ENCODE data around the gene SRP19. TPM values are rescaled to one million over a fixed set of nuclear protein-coding genes. Genes with fewer than 3 reads are reported as not detected.
"Not testable (repeated sequence)": the region's sequence is repeated elsewhere in the genome, so short reads cannot be mapped to it uniquely, and the experiment has no call there.

SRP19 gene
- total and polyA plus RNA-seq, 10 donors = 29.9 to 90.5 (median 53.7) TPM

- Histone ChIP-seq H3K36me3 (peaks cover 0 to 96% (median 39%) of the 10 kb centered on the region in 6 donors), H3K27ac (no peak overlapping the region), H3K4me1 (peaks cover 0 to 3% (median 0%) of the 10 kb centered on the region in 6 donors), H3K4me3 (no peak overlapping the region), H3K9me3 (no peaks in the 10 kb centered on the region), H3K27me3 (replicated peaks in 1 of 7) (no peaks in the 10 kb centered on the region)
- no peak for DNase-seq
- WGBS, 5 donors = 92 to 95% (median 94%) methylated on average over 3 of the region's 3 CpGs
- TF ChIP-seq POLR2AphosphoS5 (IDR thresholded peaks at IDR 0.05) (no peak), POLR2A (IDR thresholded peaks at IDR 0.05) (no peak), CTCF (IDR thresholded peaks at IDR 0.05 in 8 of 11, conservative IDR thresholded peaks at IDR 0.05 in 3 of 11) (no peak)
- intact Hi-C loops (cut with DNase I; ENCODE audit: low total_unique reads) = no loop called here
These were observed 34.6 kb downstream of the SRP19 start for GRCh38 chr5:112895682-112896081.

GRCh38 chr5:112902561-112902960, 41.5 kb downstream of the SRP19 start:
- Histone ChIP-seq H3K27ac (no peak overlapping the region), H3K27me3 (replicated peaks in 1 of 7) (no peaks in the 10 kb centered on the region), H3K9me3 (no peaks in the 10 kb centered on the region), H3K36me3 (peaks cover 0 to 79% (median 35%) of the 10 kb centered on the region in 6 donors), H3K4me3 (no peak overlapping the region), H3K4me1 (peaks cover 0 to 42% (median 12%) of the 10 kb centered on the region in 6 donors)
- intact Hi-C loops (cut with DNase I; ENCODE audit: low total_unique reads) = no loop called here
- no peak for TF ChIP-seq POLR2AphosphoS5 (IDR thresholded peaks at IDR 0.05)
- no peak for TF ChIP-seq POLR2A (IDR thresholded peaks at IDR 0.05)
- no peak for TF ChIP-seq CTCF (IDR thresholded peaks at IDR 0.05 in 8 of 11, conservative IDR thresholded peaks at IDR 0.05 in 3 of 11)
- DNase-seq = no peak
- 93 to 98% (median 96%) methylated on average over 3 of the region's 3 CpGs for WGBS, 5 donors

GRCh38 chr5:112904996-112905395, 43.9 kb downstream of the SRP19 start:
- DNase-seq; H3K9me3 ChIP-seq; intact Hi-C loops (cut with DNase I; ENCODE audit: low total_unique reads); H3K27ac ChIP-seq; H3K4me3 ChIP-seq; H3K27me3 ChIP-seq (replicated peaks in 1 of 7): not testable (repeated sequence)
- WGBS, 5 donors = 52 to 61% (median 57%) methylated on average over 3 of the region's 3 CpGs
- Histone ChIP-seq H3K4me1 (peaks cover 0 to 52% (median 12%) of the 10 kb centered on the region in 6 donors), H3K36me3 (peaks cover 0 to 79% (median 24%) of the 10 kb centered on the region in 6 donors)

GRCh38 chr5:112906637-112907036, 45.5 kb downstream of the SRP19 start:
- peaks cover 0 to 76% (median 17%) of the 10 kb centered on the region in 6 donors for H3K36me3 ChIP-seq
- 85 to 90% (median 85%) methylated on average over 3 of the region's 3 CpGs for WGBS, 5 donors
- no peaks in the 10 kb centered on the region for H3K27me3 ChIP-seq (replicated peaks in 1 of 7)
- peaks cover 0 to 56% (median 12%) of the 10 kb centered on the region in 6 donors for H3K4me1 ChIP-seq
- DNase-seq = no peak
- H3K27ac ChIP-seq = no peak overlapping the region
- H3K4me3 ChIP-seq = no peak overlapping the region
- no peak for TF ChIP-seq CTCF (IDR thresholded peaks at IDR 0.05 in 8 of 11, conservative IDR thresholded peaks at IDR 0.05 in 3 of 11)
- no peak for TF ChIP-seq POLR2AphosphoS5 (IDR thresholded peaks at IDR 0.05)
- TF ChIP-seq POLR2A (IDR thresholded peaks at IDR 0.05) = no peak
- no peaks in the 10 kb centered on the region for H3K9me3 ChIP-seq
- intact Hi-C loops (cut with DNase I; ENCODE audit: low total_unique reads) = no loop called here

- H3K27me3 ChIP-seq (replicated peaks in 1 of 7) = no peaks in the 10 kb centered on the region
- WGBS, 5 donors = 87 to 92% (median 89%) methylated on average over 4 of the region's 4 CpGs
These were observed 46.1 kb downstream of the SRP19 start for GRCh38 chr5:112907166-112907631.

More at GRCh38 chr5:112907166-112907631, 46.1 kb downstream of the SRP19 start:
- H3K27ac ChIP-seq = no peak overlapping the region
- no peak for DNase-seq
- intact Hi-C loops (cut with DNase I; ENCODE audit: low total_unique reads) = no loop called here
- TF ChIP-seq POLR2A (IDR thresholded peaks at IDR 0.05) (no peak), POLR2AphosphoS5 (IDR thresholded peaks at IDR 0.05) (no peak), CTCF (IDR thresholded peaks at IDR 0.05 in 8 of 11, conservative IDR thresholded peaks at IDR 0.05 in 3 of 11) (no peak)
- peaks cover 0 to 62% (median 13%) of the 10 kb centered on the region in 6 donors for H3K4me1 ChIP-seq
- no peak overlapping the region for H3K4me3 ChIP-seq
- no peaks in the 10 kb centered on the region for H3K9me3 ChIP-seq
- peaks cover 0 to 73% (median 13%) of the 10 kb centered on the region in 6 donors for H3K36me3 ChIP-seq
